Activated naive CD4-positive, alpha-beta T cell treated with anti-CD3 and anti-CD28 coated beads for 36 hours (primary cell): ENCODE measurements around the gene CIDEC. TPM values are rescaled to one million over a fixed set of nuclear protein-coding genes. Genes with fewer than 3 reads are reported as not detected.
"Not testable (repeated sequence)": the region's sequence is repeated elsewhere in the genome, so short reads cannot be mapped to it uniquely, and the experiment has no call there.

Experiments used
- CTCF ChIA-PET: fragments of 350-600 bp; sonication (Branson Sonifier 250); formaldehyde crosslinking; loops from one replicate; lab custom pipeline; 2021; ENCODE audit warnings: antibody characterized with exemption; lab: Charles Lee
- DNase-seq: peaks from one replicate; pipeline ENCODE4 v3.0.0-alpha.2; 2020
- H3K27ac Mint-ChIP-seq: one replicate; pipeline ENCODE4 v1.8.0; 2021; ENCODE audit warnings: mild to moderate bottlenecking, mixed read lengths
- H3K27me3 Mint-ChIP-seq: one replicate; pipeline ENCODE4 v1.8.0; 2021; ENCODE audit warnings: low read depth, mixed read lengths
- H3K36me3 Mint-ChIP-seq: one replicate; pipeline ENCODE4 v1.8.0; 2021; ENCODE audit warnings: low read depth, mixed read lengths
- H3K4me1 Mint-ChIP-seq: one replicate; pipeline ENCODE4 v1.8.0; 2021; ENCODE audit warnings: low read depth, mixed read lengths
- H3K4me3 Mint-ChIP-seq: one replicate; pipeline ENCODE4 v1.8.0; 2021; ENCODE audit warnings: mild to moderate bottlenecking, moderate library complexity, mixed read lengths
- H3K9me3 Mint-ChIP-seq: one replicate; pipeline ENCODE4 v1.8.0; 2021; ENCODE audit warnings: mixed read lengths
- intact Hi-C: fragments of 100-400 bp; cut with micrococcal nuclease; formaldehyde crosslinking; loops from one replicate; pipeline ENCODE4 v1.15.1; 2023
- total RNA-seq, 2 experiments: library from RNA; stranded (reverse); gene quantifications; one replicate each; pipeline ENCODE4 v1.2.3, GENCODE V29; 2021

Gene CIDEC
- total RNA-seq, 2 experiments from 2014 or later: not detected

DNA sequence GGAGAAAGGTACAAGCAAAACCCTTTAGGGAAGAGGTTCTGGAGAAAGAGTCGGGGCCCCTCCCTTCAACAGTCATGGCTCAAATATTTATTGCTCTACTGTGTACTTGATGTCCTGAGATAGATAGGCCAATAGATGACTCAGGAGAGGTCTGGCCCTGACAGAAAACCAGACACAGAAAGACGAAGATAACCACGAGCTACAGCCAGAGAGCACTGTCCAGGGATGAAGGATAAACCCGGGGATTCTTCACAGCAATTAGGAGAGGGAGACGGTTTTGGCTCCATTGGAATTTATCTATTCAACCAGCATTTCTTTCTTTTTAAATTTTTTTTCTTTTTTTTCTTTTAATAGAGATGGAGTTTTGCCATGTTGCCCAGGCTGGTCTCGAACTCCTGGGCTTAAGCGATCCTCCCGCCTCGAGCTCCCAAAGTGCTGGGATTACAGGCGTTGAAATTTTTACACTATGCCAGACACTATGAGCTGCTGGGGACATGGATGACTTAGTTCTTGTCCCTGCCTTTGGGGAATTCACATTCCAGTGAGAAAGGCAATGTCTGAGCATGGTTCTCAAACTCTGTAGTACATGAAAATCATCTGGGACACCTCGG, 4.6 kb upstream of the CIDEC start:
- Mint-ChIP-seq H3K27ac (no peak overlapping the region), H3K9me3 (no peaks in the 10 kb centered on the region), H3K4me1 (peaks cover 3% of the 10 kb centered on the region), H3K27me3 (no peaks in the 10 kb centered on the region), H3K4me3 (no peak overlapping the region), H3K36me3 (no peaks in the 10 kb centered on the region)
- intact Hi-C loops: no loop called here
- no peak for DNase-seq
- CTCF ChIA-PET: no interaction called here

DNA sequence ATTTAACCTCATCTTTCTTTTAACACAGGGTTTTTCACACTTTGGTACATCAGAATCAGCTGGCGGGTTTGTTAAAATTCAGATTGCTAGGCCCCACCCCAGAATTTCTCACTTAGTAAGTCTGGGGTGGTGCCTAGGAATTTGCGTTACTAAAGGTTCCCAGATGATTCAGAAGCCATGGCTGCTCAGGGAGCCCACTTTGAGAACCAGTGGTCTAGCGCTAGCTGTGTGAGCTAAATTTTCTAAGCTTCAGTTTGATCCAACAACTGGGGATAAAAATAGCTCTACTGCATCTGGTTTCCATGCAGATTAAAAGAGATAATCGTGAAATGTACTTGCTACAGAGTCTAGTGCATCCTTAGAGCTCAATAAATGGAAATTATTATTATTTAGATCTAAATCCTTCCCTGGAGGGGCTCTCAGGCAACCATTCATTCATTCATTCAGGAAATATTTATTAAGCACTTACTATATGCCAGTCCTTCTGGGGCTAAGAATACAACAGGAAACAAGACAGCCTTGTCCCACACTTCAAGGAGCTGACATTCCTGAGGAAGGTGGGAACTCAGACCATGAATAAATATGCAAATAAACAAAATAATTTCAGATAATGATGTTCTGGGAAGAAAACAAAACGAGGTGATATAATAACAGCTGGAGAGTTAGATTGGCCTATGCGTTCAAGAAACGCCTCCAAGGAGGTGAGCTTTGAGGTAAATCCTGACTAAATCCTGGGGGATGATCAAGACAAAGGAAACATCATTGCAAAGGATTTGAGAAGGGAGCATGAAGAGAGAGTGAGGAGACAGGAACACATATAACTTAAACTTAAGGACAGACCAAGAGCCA, 3.9 kb upstream of the CIDEC start:
- Mint-ChIP-seq H3K27me3 (no peaks in the 10 kb centered on the region), H3K4me3 (no peak overlapping the region), H3K9me3 (no peaks in the 10 kb centered on the region), H3K27ac (no peak overlapping the region), H3K36me3 (no peaks in the 10 kb centered on the region), H3K4me1 (no peaks in the 10 kb centered on the region)
- intact Hi-C loops: no loop called here
- CTCF ChIA-PET: interaction anchor here (0.5 to 0.7 kb wide), 3 partner anchors 30 to 99 kb away, joined by 3 to 4 read pairs (median 3); no protein-coding TSS in a partner anchor
- no peak for DNase-seq

DNA sequence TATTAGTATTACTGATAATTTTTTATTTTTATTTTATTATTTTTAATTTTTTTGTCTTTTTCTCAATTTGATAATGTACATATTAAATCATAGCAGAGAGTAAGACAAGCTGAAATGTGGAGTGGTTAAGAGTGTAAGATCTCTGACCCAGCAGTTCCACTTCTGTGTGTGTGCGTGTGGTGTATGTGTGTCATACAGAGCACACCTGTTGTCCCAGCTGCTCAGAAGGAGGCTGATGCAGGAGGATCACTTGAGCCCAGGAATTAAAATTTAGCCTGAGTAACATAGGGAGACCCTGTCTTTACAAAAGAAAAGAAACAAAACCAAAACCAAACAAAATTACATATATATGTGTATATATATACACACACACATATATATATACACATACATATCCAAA, 1.4 kb upstream of the CIDEC start:
- intact Hi-C loops: no loop called here

DNA sequence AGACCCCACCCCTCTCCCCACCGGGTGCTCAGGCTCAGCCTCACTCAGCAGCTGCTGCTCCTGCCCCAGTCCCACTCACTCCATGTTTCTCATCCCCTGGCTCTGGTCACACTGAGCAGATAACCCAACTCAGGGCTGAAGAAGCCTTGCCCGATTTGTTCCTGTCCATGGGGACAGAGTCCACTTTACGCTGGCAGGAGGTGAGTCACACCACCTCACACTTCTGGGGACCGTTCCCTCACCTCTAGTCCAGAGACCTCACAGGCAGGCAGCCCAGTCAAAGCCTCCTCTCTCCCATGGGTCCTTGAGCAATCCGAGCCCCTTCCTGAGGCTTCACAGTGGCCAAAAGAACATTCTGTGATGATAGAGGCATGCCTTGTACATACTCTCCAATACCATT, 1.4 kb downstream of the CIDEC start:
- no peak overlapping the region for H3K4me3 Mint-ChIP-seq
- no peak for DNase-seq
- no peaks in the 10 kb centered on the region for H3K4me1 Mint-ChIP-seq
- intact Hi-C loops: no loop called here
- no peaks in the 10 kb centered on the region for H3K36me3 Mint-ChIP-seq
- no peak overlapping the region for H3K27ac Mint-ChIP-seq
- no peaks in the 10 kb centered on the region for H3K9me3 Mint-ChIP-seq
- H3K27me3 Mint-ChIP-seq: no peaks in the 10 kb centered on the region
- CTCF ChIA-PET: interaction anchor here (0.8 to 1.6 kb wide), 2 partner anchors 52 to 151 kb away, joined by 3 to 4 read pairs; no protein-coding TSS in a partner anchor

More for the DNA sequence above, 1.4 kb upstream of the CIDEC start:
- Mint-ChIP-seq H3K27ac (no peak overlapping the region), H3K36me3 (no peaks in the 10 kb centered on the region), H3K9me3 (no peaks in the 10 kb centered on the region), H3K4me3 (no peak overlapping the region), H3K27me3 (no peaks in the 10 kb centered on the region), H3K4me1 (no peaks in the 10 kb centered on the region)
- no peak for DNase-seq
- CTCF ChIA-PET: no interaction called here

DNA sequence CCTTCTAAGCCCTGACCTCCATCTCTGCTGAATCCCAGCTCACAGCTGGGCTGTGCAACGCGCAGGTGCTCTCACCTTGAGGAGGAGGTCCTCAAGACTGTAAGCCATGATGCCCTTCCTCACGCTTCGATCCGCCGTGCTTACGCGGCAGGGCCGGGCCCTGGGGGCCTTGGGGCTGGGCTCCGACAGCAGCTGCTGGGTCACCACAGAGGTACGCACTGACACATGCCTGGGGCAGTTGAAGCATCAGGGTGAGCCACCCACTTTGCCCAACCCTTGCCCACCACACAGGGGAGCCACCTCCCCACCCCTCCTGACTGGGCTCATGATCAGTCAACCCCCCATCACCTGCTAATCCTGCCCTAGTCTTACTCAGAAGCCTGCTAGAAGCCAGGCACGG, 3.1 kb downstream of the CIDEC start:
- no peaks in the 10 kb centered on the region for H3K4me1 Mint-ChIP-seq
- CTCF ChIA-PET: interaction anchor here (1.0 to 1.2 kb wide), 3 partner anchors 55 to 158 kb away, joined by 3 to 4 read pairs (median 3); no protein-coding TSS in a partner anchor
- no peak overlapping the region for H3K27ac Mint-ChIP-seq
- H3K9me3 Mint-ChIP-seq: no peaks in the 10 kb centered on the region
- H3K36me3 Mint-ChIP-seq: no peaks in the 10 kb centered on the region
- H3K4me3 Mint-ChIP-seq: no peak overlapping the region
- intact Hi-C loops: no loop called here
- peak; percentile 18 for DNase-seq
- no peaks in the 10 kb centered on the region for H3K27me3 Mint-ChIP-seq

DNA sequence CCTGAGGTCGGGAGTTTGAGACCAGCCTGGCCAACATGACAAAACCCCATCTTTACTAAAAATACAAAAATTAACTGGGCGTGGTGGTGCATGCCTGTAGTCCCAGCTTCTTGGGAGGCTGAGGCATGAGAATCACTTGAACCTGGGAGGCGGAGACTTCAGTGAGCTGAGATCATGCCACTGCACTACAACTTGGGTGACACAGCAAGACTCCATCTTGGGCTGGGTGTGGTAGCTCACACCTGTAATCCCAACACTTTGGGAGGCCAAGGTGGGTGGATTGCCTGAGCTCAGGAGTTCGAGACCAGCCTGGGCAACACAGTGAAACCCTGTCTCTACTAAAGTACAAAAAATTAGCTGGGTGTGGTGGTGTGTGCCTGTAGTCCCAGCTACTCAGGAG, 3.8 kb downstream of the CIDEC start:
- H3K27me3 Mint-ChIP-seq, H3K27ac Mint-ChIP-seq, H3K4me3 Mint-ChIP-seq, DNase-seq, H3K9me3 Mint-ChIP-seq, H3K4me1 Mint-ChIP-seq, intact Hi-C loops, H3K36me3 Mint-ChIP-seq: not testable (repeated sequence)
- CTCF ChIA-PET: interaction anchor here (1.0 to 1.2 kb wide), 3 partner anchors 56 to 158 kb away, joined by 3 to 4 read pairs (median 3); no protein-coding TSS in a partner anchor

DNA sequence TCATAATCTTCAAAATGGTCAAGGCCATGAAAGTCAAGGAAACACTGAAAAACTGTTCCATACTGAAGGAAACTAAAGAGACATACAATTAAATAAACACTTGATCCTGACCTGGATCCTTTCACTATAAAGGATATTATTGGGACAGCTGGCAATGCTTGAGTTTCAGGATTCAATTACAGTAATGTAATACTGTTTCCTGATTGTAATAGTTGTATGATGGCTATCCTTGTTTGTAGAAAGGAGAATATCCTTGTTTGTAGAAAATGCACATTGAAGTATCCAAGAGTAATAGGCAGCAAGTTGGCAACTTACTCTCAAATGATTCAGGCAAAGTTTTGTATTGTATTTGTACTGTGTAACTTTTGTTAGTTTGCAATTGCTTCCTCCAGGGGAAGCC, 4.6 kb downstream of the CIDEC start:
- DNase-seq: no peak
- CTCF ChIA-PET: interaction anchor here (1.0 kb wide), 1 partner anchor 11 kb away, joined by 3 read pairs; no protein-coding TSS in a partner anchor
- Mint-ChIP-seq H3K4me3 (no peak overlapping the region), H3K27me3 (no peaks in the 10 kb centered on the region), H3K9me3 (no peaks in the 10 kb centered on the region), H3K27ac (no peak overlapping the region), H3K36me3 (no peaks in the 10 kb centered on the region), H3K4me1 (no peaks in the 10 kb centered on the region)
- intact Hi-C loops: no loop called here

DNA sequence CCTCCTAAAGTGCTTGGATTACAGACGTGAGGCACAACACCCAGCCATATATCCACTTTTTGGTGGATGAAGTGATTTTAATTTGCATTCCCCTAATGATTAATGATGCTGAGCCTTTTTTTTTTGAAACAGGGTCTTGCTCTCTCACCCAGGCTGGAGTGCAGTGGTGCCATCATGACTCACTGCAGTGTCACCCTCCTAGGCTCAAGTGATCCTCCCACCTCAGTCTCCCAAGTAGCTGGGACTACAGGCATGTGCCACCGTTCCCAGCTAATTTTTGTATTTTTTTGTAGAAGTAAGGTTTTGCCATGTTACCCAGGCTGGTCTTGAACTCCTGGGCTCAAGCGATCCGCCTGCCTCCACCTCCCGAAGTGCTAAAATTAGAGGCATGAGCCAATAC, 8.0 kb downstream of the CIDEC start:
- DNase-seq, H3K4me3 Mint-ChIP-seq, H3K27me3 Mint-ChIP-seq, H3K27ac Mint-ChIP-seq, H3K9me3 Mint-ChIP-seq, H3K36me3 Mint-ChIP-seq, intact Hi-C loops, H3K4me1 Mint-ChIP-seq: not testable (repeated sequence)
- CTCF ChIA-PET: interaction anchor here (1.0 kb wide), 1 partner anchor 23 kb away, joined by 3 read pairs; no protein-coding TSS in a partner anchor

DNA sequence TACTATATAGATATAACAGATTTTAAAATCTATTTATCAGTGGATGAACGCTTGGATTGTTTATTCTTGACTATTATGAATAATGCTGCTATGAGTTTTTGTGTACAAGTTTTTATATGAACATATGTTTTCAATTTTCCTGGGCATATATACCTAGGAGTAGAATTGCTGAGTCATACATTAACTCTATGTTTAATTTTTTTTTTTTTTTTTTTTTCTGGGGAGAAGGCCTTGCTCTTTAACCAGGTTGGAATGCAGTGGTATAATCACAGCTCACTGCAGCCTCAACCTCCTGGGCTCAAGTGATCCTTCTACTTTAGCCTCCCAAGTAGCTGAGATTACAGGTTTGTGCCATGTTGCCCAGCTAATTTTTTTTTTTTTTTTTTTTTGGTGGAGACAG, 9.1 kb downstream of the CIDEC start:
- DNase-seq: no peak
- CTCF ChIA-PET: interaction anchor here (0.6 kb wide), 1 partner anchor 35 kb away, joined by 3 read pairs; no protein-coding TSS in a partner anchor

DNA sequence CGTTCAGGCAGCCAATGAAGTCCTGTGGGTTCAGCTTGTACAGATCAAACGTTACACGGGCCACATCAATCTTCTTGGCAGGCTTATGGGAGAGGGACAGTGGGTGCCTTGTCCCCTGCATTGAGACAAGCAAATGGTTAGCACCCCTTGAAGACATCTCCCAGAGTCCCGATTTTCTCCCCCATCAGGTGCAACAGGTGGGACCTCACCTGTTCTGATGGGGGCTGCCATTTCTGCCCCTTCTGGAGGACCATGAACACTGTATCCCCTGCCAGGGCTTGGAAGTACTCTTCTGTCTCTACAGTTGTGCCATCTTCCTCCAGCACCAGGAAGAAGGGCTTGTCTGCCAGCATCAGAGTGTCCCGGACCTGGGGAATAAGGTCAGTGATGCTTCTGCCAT, 10.1 kb downstream of the CIDEC start:
- no peaks in the 10 kb centered on the region for H3K36me3 Mint-ChIP-seq
- no peaks in the 10 kb centered on the region for H3K27me3 Mint-ChIP-seq
- no peaks in the 10 kb centered on the region for H3K9me3 Mint-ChIP-seq
- no peaks in the 10 kb centered on the region for H3K4me1 Mint-ChIP-seq
- DNase-seq: no peak
- CTCF ChIA-PET: no interaction called here
- intact Hi-C loops: no loop called here
- no peak overlapping the region for H3K4me3 Mint-ChIP-seq
- H3K27ac Mint-ChIP-seq: no peak overlapping the region

More for the DNA sequence above, 9.1 kb downstream of the CIDEC start:
- intact Hi-C loops: no loop called here
- no peak overlapping the region for H3K4me3 Mint-ChIP-seq
- H3K9me3 Mint-ChIP-seq: no peaks in the 10 kb centered on the region
- H3K36me3 Mint-ChIP-seq: no peaks in the 10 kb centered on the region
- H3K27me3 Mint-ChIP-seq: no peaks in the 10 kb centered on the region
- no peak overlapping the region for H3K27ac Mint-ChIP-seq
- H3K4me1 Mint-ChIP-seq: no peaks in the 10 kb centered on the region

DNA sequence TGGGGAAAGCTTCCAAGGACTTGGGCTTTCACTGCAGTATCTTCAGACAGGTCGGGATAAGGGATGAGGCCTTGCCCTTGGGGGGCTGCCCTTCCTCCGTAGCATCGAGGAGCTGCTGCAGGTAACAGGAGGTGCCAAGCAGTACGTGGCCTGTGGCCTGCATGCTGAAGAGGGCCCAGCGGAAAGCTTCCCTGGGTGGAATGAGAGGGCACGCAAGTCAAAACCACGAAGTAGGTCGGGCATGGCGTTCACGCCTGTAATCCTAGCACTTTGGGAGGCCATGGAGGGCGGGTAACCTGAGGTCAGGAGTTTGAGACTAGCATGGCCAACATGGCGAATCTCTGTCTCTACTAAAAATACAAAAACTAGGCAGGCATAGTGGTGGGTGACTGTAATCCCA, 12.9 kb downstream of the CIDEC start:
- Mint-ChIP-seq H3K4me1 (peaks cover 2% of the 10 kb centered on the region), H3K9me3 (no peaks in the 10 kb centered on the region), H3K4me3 (no peak overlapping the region), H3K36me3 (no peaks in the 10 kb centered on the region), H3K27ac (no peak overlapping the region), H3K27me3 (peaks cover 6% of the 10 kb centered on the region)
- CTCF ChIA-PET: no interaction called here
- no peak for DNase-seq
- intact Hi-C loops: no loop called here

DNA sequence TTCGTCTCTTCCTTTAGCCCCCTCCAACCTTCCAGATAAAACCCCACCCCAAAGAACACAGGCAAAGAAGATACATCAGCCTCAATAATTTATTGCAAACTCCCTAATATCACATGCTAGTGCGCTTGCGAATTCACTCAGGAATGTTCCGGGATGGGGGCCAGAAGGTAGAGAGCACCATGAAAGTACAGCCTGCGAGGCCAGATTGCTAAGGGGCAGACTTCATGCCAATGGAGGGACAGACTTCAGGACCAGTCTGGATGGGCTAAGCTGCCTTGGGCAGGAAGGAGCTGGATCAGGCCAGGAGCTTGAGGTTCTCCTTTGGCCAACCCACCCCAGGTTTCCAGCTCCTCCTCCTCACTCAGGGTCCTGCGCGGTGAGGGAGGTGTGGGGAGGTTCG, 13.4 kb downstream of the CIDEC start:
- intact Hi-C loops: no loop called here
- H3K4me3 Mint-ChIP-seq: no peak overlapping the region
- no peak overlapping the region for H3K27ac Mint-ChIP-seq
- no peaks in the 10 kb centered on the region for H3K36me3 Mint-ChIP-seq
- no peak for DNase-seq
- peaks cover 2% of the 10 kb centered on the region for H3K4me1 Mint-ChIP-seq
- no peaks in the 10 kb centered on the region for H3K9me3 Mint-ChIP-seq
- CTCF ChIA-PET: interaction anchor here (2.1 kb wide), 1 partner anchor 24 kb away, joined by 4 read pairs; the partner anchor contains the start of gene JAGN1
- peaks cover 9% of the 10 kb centered on the region for H3K27me3 Mint-ChIP-seq
